Measurements from ENCODE around the gene TPRA1. TPM values are rescaled to one million over a fixed set of nuclear protein-coding genes. Genes with fewer than 3 reads are reported as not detected.

TPRA1 gene
- polyA plus RNA-seq, 2 donors: 20.2 to 22.1 TPM

DNA sequence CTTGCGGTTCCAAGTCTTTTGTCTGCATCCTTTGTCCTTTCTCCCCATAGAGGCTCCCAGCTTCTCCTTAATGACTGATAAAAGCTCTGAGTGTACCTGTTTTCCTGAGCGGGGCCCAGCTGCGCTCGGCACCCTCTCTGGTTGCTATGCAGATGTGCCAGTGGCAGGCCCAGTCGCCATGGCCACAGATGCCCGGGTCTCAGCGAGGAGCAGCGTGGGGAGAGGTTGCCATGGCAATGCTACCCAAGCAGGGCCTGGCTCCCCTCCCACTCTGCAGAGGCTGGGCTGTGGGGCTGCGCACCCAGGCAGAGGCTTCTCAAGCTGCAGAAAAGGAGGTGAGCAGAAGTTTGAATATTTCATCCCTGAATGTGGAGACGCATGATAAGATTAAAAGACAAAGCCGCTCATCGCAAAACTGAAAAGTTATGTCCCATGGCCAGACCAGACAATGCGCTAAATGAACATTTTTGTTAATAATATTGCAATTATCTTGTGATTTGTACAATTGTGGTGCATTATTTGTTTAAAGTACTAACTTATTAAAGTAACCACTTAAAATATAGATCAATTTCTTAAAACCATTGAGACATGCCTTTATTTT lies 66.1 kb downstream of the TPRA1 start:
- H3K4me3 ChIP-seq (ENCODE audit: low read depth in 1 of 2, low read length in 2 of 2): no peak overlapping the region
- no peak overlapping the region for H3K27ac ChIP-seq (ENCODE audit: low read depth in 2 of 2, low read length in 1 of 2)
- 53 to 58% methylated on average over 13 of the region's 13 CpGs for WGBS, 2 donors
- peaks cover 0 to 2% of the 10 kb centered on the region in 2 donors for H3K4me1 ChIP-seq (ENCODE audit: control insufficient read depth in 2 of 2, insufficient read depth in 2 of 2, low read length in 1 of 2)
- peaks cover 0 to 2% of the 10 kb centered on the region in 2 donors for H3K9me3 ChIP-seq (ENCODE audit: control insufficient read depth in 2 of 2, insufficient read depth in 1 of 2, low read depth in 1 of 2, low read length in 1 of 2)
- H3K36me3 ChIP-seq (ENCODE audit: control insufficient read depth in 2 of 2, insufficient read depth in 2 of 2, low read length in 1 of 2): no peaks in the 10 kb centered on the region
- H3K27me3 ChIP-seq (ENCODE audit: control insufficient read depth in 1 of 2, insufficient read depth in 2 of 2, low read length in 2 of 2): no peaks in the 10 kb centered on the region

Other genes with a start within 250 kb of the TPRA1 start
- 10 to 100 TPM in 1 of 2 donors, 1 to 10 TPM in 1; 4.8 to 16.2 TPM for gene MCM2, start 7.7 kb upstream of the TPRA1 start, polyA plus RNA-seq
- 1 to 10 TPM; 2.5 to 3.6 TPM for gene PODXL2, start 38.5 kb upstream of the TPRA1 start, polyA plus RNA-seq
- 10 to 100 TPM; 15.4 to 19.0 TPM for gene ABTB1, start 82.2 kb upstream of the TPRA1 start, polyA plus RNA-seq
- gene MGLL, start 231.8 kb upstream of the TPRA1 start, polyA plus RNA-seq: 10 to 100 TPM; 78.0 to 99.1 TPM